HG03354 (cell line): Measurements from ENCODE around the gene FAM193B.
A peak's percentile ranks its signal among the peaks of the same experiment; 100 is the strongest.

Experiments used
- ATAC-seq: cut with Tn5 transposase; IDR thresholded peaks from one replicate; pipeline ENCODE4 v1.9.1; 2021; ENCODE audit warnings: mild to moderate bottlenecking; ENCODE audit not compliant: unreplicated experiment, poor library complexity, severe bottlenecking

The FAM193B gene

GRCh38 chr5:177475563-177476427, 78.6 kb downstream of the FAM193B start:
- no peak for ATAC-seq

- no peak for ATAC-seq
Measured at GRCh38 chr5:177474846-177475562, 79.4 kb downstream of the FAM193B start.

- no peak for ATAC-seq
Measured at GRCh38 chr5:177474002-177474476, 80.3 kb downstream of the FAM193B start.

- peak; percentile 49 for ATAC-seq
Measured at GRCh38 chr5:177473443-177474001, 80.8 kb downstream of the FAM193B start, which contains the start of gene DBN1. TSS of gene DBN1 (minus strand) at chr5:177473634. CDS start at chr5:177473521, 113 bp downstream.

- peak; percentile 50 for ATAC-seq
Measured at GRCh38 chr5:177472460-177473442, 81.6 kb downstream of the FAM193B start.

- ATAC-seq = no peak
Measured at GRCh38 chr5:177471610-177472356, 82.6 kb downstream of the FAM193B start.

GRCh38 chr5:177470759-177471536, 83.4 kb downstream of the FAM193B start:
- no peak for ATAC-seq
